ENCODE measurements around the gene ENKD1. TPM values are rescaled to one million over a fixed set of nuclear protein-coding genes. Genes with fewer than 3 reads are reported as not detected.

ENKD1 gene
- total and polyA plus RNA-seq, 2 of the 13 experiments (the other 11 are each of a cell fraction or from before 2014, with no cell fraction given), result 10.8 to 20.8 TPM

- Histone ChIP-seq H3K4me3 (replicated peaks in 1 of 3; ENCODE audit: insufficient read depth in 1 of 3, low read depth in 2 of 3, low read length in 3 of 3) (no peak overlapping the region), H3K79me2 (ENCODE audit: insufficient read depth, low read length) (no peaks in the 10 kb centered on the region), H3K36me3 (replicated peaks in 1 of 2; ENCODE audit: control insufficient read depth in 1 of 2, insufficient read depth in 2 of 2, low read length in 2 of 2) (peaks cover 3 to 8% of the 10 kb centered on the region in 2 experiments; a peak in 4 of 5 replicates), H3K27me3 (ENCODE audit: control insufficient read depth in 1 of 2, insufficient read depth in 2 of 2, low read length in 2 of 2) (no peaks in the 10 kb centered on the region), H4K20me1 (ENCODE audit: insufficient read depth, low read length) (no peaks in the 10 kb centered on the region), H3K4me2 (ENCODE audit: low read depth, low read length) (no peak overlapping the region), H3K9me3 (ENCODE audit: low read length) (no peaks in the 10 kb centered on the region), H2AFZ (ENCODE audit: low read length) (no peak overlapping the region), H3K4me1 (ENCODE audit: insufficient read depth, low read length) (0 out of 2 replicates have a peak, but pooled peaks cover 5% of the 10 kb centered on the region), H3K27ac (ENCODE audit: extremely low read length, insufficient read depth, low read length) (no peak overlapping the region), H3K9ac (ENCODE audit: insufficient read depth, low read depth, low read length) (no peak overlapping the region)
- no peak for ATAC-seq
- 84% methylated on average over 8 of the region's 8 CpGs for WGBS (ENCODE audit: low lambda C conversion rate)
- intact Hi-C loops (cut with micrococcal nuclease; ENCODE audit: unreplicated experiment) (no loop called here), in situ Hi-C loops (cut with HindIII; ENCODE audit: extremely low pct_ligation_motif_present, low pct_unique_long_range_greater_than_20kb) (no loop called here)
- no peak for FAIRE-seq
- no peak for DNase-seq (ENCODE audit: low spot score)
- ChIA-PET CTCF (ENCODE audit: low intra/inter-chr PET ratio, low total read pairs) (no interaction called here), POLR2A (no interaction called here)
- TF ChIP-seq RFX5 (IDR thresholded peaks at IDR 0.05; ENCODE audit: low read depth, low read length) (no peak), DMAP1 (CRISPR knock-in tag; IDR thresholded peaks at IDR 0.05) (no peak), HOXA5 (CRISPR knock-in tag; IDR thresholded peaks at IDR 0.05) (no peak), CEBPG (CRISPR knock-in tag; IDR thresholded peaks at IDR 0.05) (no peak), KMT2A (CRISPR knock-in tag; IDR thresholded peaks at IDR 0.05) (no peak), MNT (IDR thresholded peaks at IDR 0.05) (no peak)
- TF ChIP-seq, protein P1, sequence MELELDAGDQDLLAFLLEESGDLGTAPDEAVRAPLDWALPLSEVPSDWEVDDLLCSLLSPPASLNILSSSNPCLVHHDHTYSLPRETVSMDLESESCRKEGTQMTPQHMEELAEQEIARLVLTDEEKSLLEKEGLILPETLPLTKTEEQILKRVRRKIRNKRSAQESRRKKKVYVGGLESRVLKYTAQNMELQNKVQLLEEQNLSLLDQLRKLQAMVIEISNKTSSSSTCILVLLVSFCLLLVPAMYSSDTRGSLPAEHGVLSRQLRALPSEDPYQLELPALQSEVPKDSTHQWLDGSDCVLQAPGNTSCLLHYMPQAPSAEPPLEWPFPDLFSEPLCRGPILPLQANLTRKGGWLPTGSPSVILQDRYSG (CRISPR knock-in tag; IDR thresholded peaks at IDR 0.05), result no peak
- BruUV-seq (replicated peaks), result no TSS peak
Measured at GRCh38 chr16:67676939-67677338, 10.4 kb upstream of the ENKD1 start.

GRCh38 chr16:67676516-67676915 is 10.0 kb upstream of the ENKD1 start:
- FAIRE-seq (no peak), ATAC-seq (no peak), DNase-seq (ENCODE audit: low spot score) (no peak)
- peaks cover 3 to 8% of the 10 kb centered on the region in 2 experiments; a peak in 4 of 5 replicates for H3K36me3 ChIP-seq (replicated peaks in 1 of 2; ENCODE audit: control insufficient read depth in 1 of 2, insufficient read depth in 2 of 2, low read length in 2 of 2)
- H3K4me2 ChIP-seq (ENCODE audit: low read depth, low read length), result no peak overlapping the region
- ChIA-PET POLR2A (no interaction called here), CTCF (ENCODE audit: low intra/inter-chr PET ratio, low total read pairs) (no interaction called here)
- no peak overlapping the region for H3K4me3 ChIP-seq (replicated peaks in 1 of 3; ENCODE audit: insufficient read depth in 1 of 3, low read depth in 2 of 3, low read length in 3 of 3)
- WGBS (ENCODE audit: low lambda C conversion rate), result 97% methylated on average over 4 of the region's 4 CpGs
- no TSS peak for BruUV-seq (replicated peaks)
- H3K27ac ChIP-seq (ENCODE audit: extremely low read length, insufficient read depth, low read length), result no peak overlapping the region
- no peaks in the 10 kb centered on the region for H4K20me1 ChIP-seq (ENCODE audit: insufficient read depth, low read length)
- no peaks in the 10 kb centered on the region for H3K79me2 ChIP-seq (ENCODE audit: insufficient read depth, low read length)
- in situ Hi-C loops (cut with HindIII; ENCODE audit: extremely low pct_ligation_motif_present, low pct_unique_long_range_greater_than_20kb), result no loop called here
- 0 out of 2 replicates have a peak, but pooled peaks cover 5% of the 10 kb centered on the region for H3K4me1 ChIP-seq (ENCODE audit: insufficient read depth, low read length)
- no peaks in the 10 kb centered on the region for H3K9me3 ChIP-seq (ENCODE audit: low read length)
- no peaks in the 10 kb centered on the region for H3K27me3 ChIP-seq (ENCODE audit: control insufficient read depth in 1 of 2, insufficient read depth in 2 of 2, low read length in 2 of 2)
- intact Hi-C loops (cut with micrococcal nuclease; ENCODE audit: unreplicated experiment), result no loop called here
- no peak overlapping the region for H3K9ac ChIP-seq (ENCODE audit: insufficient read depth, low read depth, low read length)
- H2AFZ ChIP-seq (ENCODE audit: low read length), result no peak overlapping the region
- TF ChIP-seq SP4 (CRISPR knock-in tag; IDR thresholded peaks at IDR 0.05) (no peak), GATA4 (IDR thresholded peaks at IDR 0.05; ENCODE audit: borderline replicate concordance, low read depth) (no peak), SNAPC2 (CRISPR knock-in tag; IDR thresholded peaks at IDR 0.05) (no peak), ZNF431 (CRISPR knock-in tag; IDR thresholded peaks at IDR 0.05; ENCODE audit: borderline replicate concordance, low read depth) (no peak), NCOA5 (CRISPR knock-in tag; IDR thresholded peaks at IDR 0.05) (no peak), KLF9 (CRISPR knock-in tag; IDR thresholded peaks at IDR 0.05; ENCODE audit: low read depth) (no peak), NPAS2 (CRISPR knock-in tag; IDR thresholded peaks at IDR 0.05; ENCODE audit: borderline replicate concordance) (no peak), YY1 (IDR thresholded peaks at IDR 0.05; ENCODE audit: insufficient read depth, insufficient replicate concordance, low read depth, low read length) (no peak), ZNF749 (CRISPR knock-in tag; IDR thresholded peaks at IDR 0.05; ENCODE audit: borderline replicate concordance) (no peak)
- TF ChIP-seq, protein P2, sequence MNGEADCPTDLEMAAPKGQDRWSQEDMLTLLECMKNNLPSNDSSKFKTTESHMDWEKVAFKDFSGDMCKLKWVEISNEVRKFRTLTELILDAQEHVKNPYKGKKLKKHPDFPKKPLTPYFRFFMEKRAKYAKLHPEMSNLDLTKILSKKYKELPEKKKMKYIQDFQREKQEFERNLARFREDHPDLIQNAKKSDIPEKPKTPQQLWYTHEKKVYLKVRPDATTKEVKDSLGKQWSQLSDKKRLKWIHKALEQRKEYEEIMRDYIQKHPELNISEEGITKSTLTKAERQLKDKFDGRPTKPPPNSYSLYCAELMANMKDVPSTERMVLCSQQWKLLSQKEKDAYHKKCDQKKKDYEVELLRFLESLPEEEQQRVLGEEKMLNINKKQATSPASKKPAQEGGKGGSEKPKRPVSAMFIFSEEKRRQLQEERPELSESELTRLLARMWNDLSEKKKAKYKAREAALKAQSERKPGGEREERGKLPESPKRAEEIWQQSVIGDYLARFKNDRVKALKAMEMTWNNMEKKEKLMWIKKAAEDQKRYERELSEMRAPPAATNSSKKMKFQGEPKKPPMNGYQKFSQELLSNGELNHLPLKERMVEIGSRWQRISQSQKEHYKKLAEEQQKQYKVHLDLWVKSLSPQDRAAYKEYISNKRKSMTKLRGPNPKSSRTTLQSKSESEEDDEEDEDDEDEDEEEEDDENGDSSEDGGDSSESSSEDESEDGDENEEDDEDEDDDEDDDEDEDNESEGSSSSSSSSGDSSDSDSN (CRISPR knock-in tag; IDR thresholded peaks at IDR 0.05), result no peak

Data from HepG2 (cell line).